A549 (cell line): ENCODE results near the gene EIF4G3.

Experiments
- NR3C1 ChIP-seq: fragments of >200 bp; sonication (Bioruptor Twin); formaldehyde crosslinking; IDR thresholded peaks from 3 replicates; pipeline ENCODE4 v1.6.1; 2017
- POLR2A ChIP-seq: IDR thresholded peaks from 2 replicates; pipeline ENCODE4 v1.6.1; 2012; ENCODE audit warnings: mild to moderate bottlenecking, low read length
- RAD21 ChIP-seq, 2 experiments: fragments of >200 bp in 1 of 2; sonication (Bioruptor Twin) in 1 of 2; formaldehyde crosslinking in 1 of 2; IDR thresholded peaks in 1 of 2; conservative IDR thresholded peaks in 1 of 2; 2 replicates in 1 of 2; 3 replicates in 1 of 2; pipeline ENCODE4 v1.6.1; 2012 to 2018; ENCODE audit warnings: inconsistent platforms in 1 of 2
- SREBF2 ChIP-seq: fragments of 450-650 bp; IDR thresholded peaks from 2 replicates; pipeline ENCODE4 v1.6.1; 2014; ENCODE audit warnings: mild to moderate bottlenecking, moderate library complexity
- TF ChIP-seq, protein P1 (sequence below): fragments of 450-650 bp; IDR thresholded peaks from 2 replicates; pipeline ENCODE4 v1.6.1; 2014; ENCODE audit warnings: antibody characterized with exemption
- TF ChIP-seq, protein P2 (sequence below): fragments of 200-600 bp; sonication (generic); IDR thresholded peaks from 2 replicates; pipeline ENCODE4 v1.6.1; 2016; ENCODE audit warnings: antibody characterized with exemption, mild to moderate bottlenecking, moderate library complexity

DNA sequence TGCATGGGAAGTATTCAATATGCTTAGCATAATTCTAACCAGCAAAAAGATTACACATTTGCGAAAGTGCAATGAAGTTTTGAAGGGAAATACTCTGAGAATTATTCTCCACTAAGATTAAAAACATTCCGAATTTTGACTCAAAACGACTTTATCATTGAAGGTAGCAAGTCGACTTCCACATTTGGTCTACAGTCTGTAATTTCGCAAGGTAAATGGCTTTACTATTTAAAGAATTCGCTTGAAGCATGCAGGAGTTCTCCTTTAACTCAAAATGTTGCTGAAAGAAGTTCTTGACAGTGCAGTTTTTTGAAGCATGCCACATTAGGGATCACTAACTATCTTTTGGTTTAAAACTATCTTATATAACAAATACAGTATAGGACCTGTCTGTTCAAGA is 228.6 kb downstream of the EIF4G3 start:
- TF ChIP-seq RAD21 (conservative IDR thresholded peaks at IDR 0.05 in 1 of 2, IDR thresholded peaks at IDR 0.05 in 1 of 2): no peak
- TF ChIP-seq, protein P1, sequence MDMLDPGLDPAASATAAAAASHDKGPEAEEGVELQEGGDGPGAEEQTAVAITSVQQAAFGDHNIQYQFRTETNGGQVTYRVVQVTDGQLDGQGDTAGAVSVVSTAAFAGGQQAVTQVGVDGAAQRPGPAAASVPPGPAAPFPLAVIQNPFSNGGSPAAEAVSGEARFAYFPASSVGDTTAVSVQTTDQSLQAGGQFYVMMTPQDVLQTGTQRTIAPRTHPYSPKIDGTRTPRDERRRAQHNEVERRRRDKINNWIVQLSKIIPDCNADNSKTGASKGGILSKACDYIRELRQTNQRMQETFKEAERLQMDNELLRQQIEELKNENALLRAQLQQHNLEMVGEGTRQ: no peak
- no peak for TF ChIP-seq NR3C1
- TF ChIP-seq SREBF2: no peak
- no peak for TF ChIP-seq POLR2A
- TF ChIP-seq, protein P2, sequence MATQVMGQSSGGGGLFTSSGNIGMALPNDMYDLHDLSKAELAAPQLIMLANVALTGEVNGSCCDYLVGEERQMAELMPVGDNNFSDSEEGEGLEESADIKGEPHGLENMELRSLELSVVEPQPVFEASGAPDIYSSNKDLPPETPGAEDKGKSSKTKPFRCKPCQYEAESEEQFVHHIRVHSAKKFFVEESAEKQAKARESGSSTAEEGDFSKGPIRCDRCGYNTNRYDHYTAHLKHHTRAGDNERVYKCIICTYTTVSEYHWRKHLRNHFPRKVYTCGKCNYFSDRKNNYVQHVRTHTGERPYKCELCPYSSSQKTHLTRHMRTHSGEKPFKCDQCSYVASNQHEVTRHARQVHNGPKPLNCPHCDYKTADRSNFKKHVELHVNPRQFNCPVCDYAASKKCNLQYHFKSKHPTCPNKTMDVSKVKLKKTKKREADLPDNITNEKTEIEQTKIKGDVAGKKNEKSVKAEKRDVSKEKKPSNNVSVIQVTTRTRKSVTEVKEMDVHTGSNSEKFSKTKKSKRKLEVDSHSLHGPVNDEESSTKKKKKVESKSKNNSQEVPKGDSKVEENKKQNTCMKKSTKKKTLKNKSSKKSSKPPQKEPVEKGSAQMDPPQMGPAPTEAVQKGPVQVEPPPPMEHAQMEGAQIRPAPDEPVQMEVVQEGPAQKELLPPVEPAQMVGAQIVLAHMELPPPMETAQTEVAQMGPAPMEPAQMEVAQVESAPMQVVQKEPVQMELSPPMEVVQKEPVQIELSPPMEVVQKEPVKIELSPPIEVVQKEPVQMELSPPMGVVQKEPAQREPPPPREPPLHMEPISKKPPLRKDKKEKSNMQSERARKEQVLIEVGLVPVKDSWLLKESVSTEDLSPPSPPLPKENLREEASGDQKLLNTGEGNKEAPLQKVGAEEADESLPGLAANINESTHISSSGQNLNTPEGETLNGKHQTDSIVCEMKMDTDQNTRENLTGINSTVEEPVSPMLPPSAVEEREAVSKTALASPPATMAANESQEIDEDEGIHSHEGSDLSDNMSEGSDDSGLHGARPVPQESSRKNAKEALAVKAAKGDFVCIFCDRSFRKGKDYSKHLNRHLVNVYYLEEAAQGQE: no peak
